Neural progenitor cell (in vitro differentiated cells): ENCODE results near the gene LRRC73.

Experiments
- CTCF ChIP-seq: fragments of 200-600 bp; sonication (generic); IDR thresholded peaks from 2 replicates; pipeline ENCODE4 v1.5.1; 2017; ENCODE audit warnings: antibody characterized with exemption, mild to moderate bottlenecking
- EZH2 ChIP-seq: fragments of 200-600 bp; sonication (generic); IDR thresholded peaks from 2 replicates; pipeline ENCODE4 v1.6.1; 2017; ENCODE audit warnings: antibody characterized with exemption, mild to moderate bottlenecking, moderate library complexity
- EZH2phosphoT487 ChIP-seq: fragments of 200-600 bp; sonication (generic); IDR thresholded peaks from 2 replicates; pipeline ENCODE4 v1.6.1; 2017; ENCODE audit warnings: antibody characterized with exemption

GRCh38 chr6:43457643-43458042, 52.5 kb downstream of the LRRC73 start:
- peak; percentile 16 for TF ChIP-seq CTCF
- TF ChIP-seq EZH2: no peak
- no peak for TF ChIP-seq EZH2phosphoT487
